Measurements from ENCODE around the gene GOLGA7B. TPM values are rescaled to one million over a fixed set of nuclear protein-coding genes. Genes with fewer than 3 reads are reported as not detected.
"Not testable (repeated sequence)": the region's sequence is repeated elsewhere in the genome, so short reads cannot be mapped to it uniquely, and the experiment has no call there.

GOLGA7B gene
- total RNA-seq, 1 donor, result under 0.01 TPM

- Histone ChIP-seq H3K4me2 (ENCODE audit: insufficient read depth, low read length) (peak overlapping the region; percentile 52), H3K27me3 (ENCODE audit: insufficient read depth, low read length) (peaks cover 13% of the 10 kb centered on the region), H3K4me1 (ENCODE audit: insufficient read depth, low read length) (peaks cover 15% of the 10 kb centered on the region), H3K36me3 (ENCODE audit: insufficient read depth, low read length) (no peaks in the 10 kb centered on the region), H3K4me3 (ENCODE audit: insufficient read depth, low read length) (no peak overlapping the region), H3K79me2 (ENCODE audit: insufficient read depth, low read length) (no peaks in the 10 kb centered on the region), H3K9me3 (ENCODE audit: low read depth, low read length) (no peaks in the 10 kb centered on the region), H4K20me1 (ENCODE audit: insufficient read depth, low read length) (no peaks in the 10 kb centered on the region), H2AFZ (ENCODE audit: low read length) (no peak overlapping the region), H3K27ac (ENCODE audit: low read depth, low read length) (no peak overlapping the region)
- TF ChIP-seq CTCF (IDR thresholded peaks at IDR 0.05; ENCODE audit: extremely low read depth, low read depth, low read length), result no peak
- DNase-seq (ENCODE audit: insufficient read length, low spot score, missing footprints), result peak; percentile 87
Observed at GRCh38 chr10:97842656-97843280, 6.9 kb upstream of the GOLGA7B start.

GRCh38 chr10:97843281-97843671 lies 6.4 kb upstream of the GOLGA7B start:
- H3K4me2 ChIP-seq (ENCODE audit: insufficient read depth, low read length), result no peak overlapping the region
- H3K27me3 ChIP-seq (ENCODE audit: insufficient read depth, low read length), result peaks cover 9% of the 10 kb centered on the region
- TF ChIP-seq CTCF (IDR thresholded peaks at IDR 0.05; ENCODE audit: extremely low read depth, low read depth, low read length), result no peak
- no peaks in the 10 kb centered on the region for H3K79me2 ChIP-seq (ENCODE audit: insufficient read depth, low read length)
- no peaks in the 10 kb centered on the region for H4K20me1 ChIP-seq (ENCODE audit: insufficient read depth, low read length)
- no peak overlapping the region for H3K4me3 ChIP-seq (ENCODE audit: insufficient read depth, low read length)
- H3K27ac ChIP-seq (ENCODE audit: low read depth, low read length), result no peak overlapping the region
- peak; percentile 86 for DNase-seq (ENCODE audit: insufficient read length, low spot score, missing footprints)
- H3K4me1 ChIP-seq (ENCODE audit: insufficient read depth, low read length), result peaks cover 15% of the 10 kb centered on the region
- no peaks in the 10 kb centered on the region for H3K36me3 ChIP-seq (ENCODE audit: insufficient read depth, low read length)
- no peak overlapping the region for H2AFZ ChIP-seq (ENCODE audit: low read length)
- H3K9me3 ChIP-seq (ENCODE audit: low read depth, low read length), result no peaks in the 10 kb centered on the region

- H3K36me3 ChIP-seq (ENCODE audit: insufficient read depth, low read length); H2AFZ ChIP-seq (ENCODE audit: low read length); H3K79me2 ChIP-seq (ENCODE audit: insufficient read depth, low read length); H3K4me2 ChIP-seq (ENCODE audit: insufficient read depth, low read length); H3K27ac ChIP-seq (ENCODE audit: low read depth, low read length); H3K4me3 ChIP-seq (ENCODE audit: insufficient read depth, low read length); H4K20me1 ChIP-seq (ENCODE audit: insufficient read depth, low read length); H3K9me3 ChIP-seq (ENCODE audit: low read depth, low read length): not testable (repeated sequence)
- peaks cover 12% of the 10 kb centered on the region for H3K27me3 ChIP-seq (ENCODE audit: insufficient read depth, low read length)
- peaks cover 15% of the 10 kb centered on the region for H3K4me1 ChIP-seq (ENCODE audit: insufficient read depth, low read length)
- DNase-seq (ENCODE audit: insufficient read length, low spot score, missing footprints), result peak; percentile 42
Observed at GRCh38 chr10:97843972-97844371, 5.7 kb upstream of the GOLGA7B start.

- Histone ChIP-seq H3K27me3 (ENCODE audit: insufficient read depth, low read length) (peaks cover 15% of the 10 kb centered on the region), H3K4me1 (ENCODE audit: insufficient read depth, low read length) (peaks cover 15% of the 10 kb centered on the region), H3K27ac (ENCODE audit: low read depth, low read length) (no peak overlapping the region), H3K36me3 (ENCODE audit: insufficient read depth, low read length) (no peaks in the 10 kb centered on the region), H3K4me2 (ENCODE audit: insufficient read depth, low read length) (no peak overlapping the region), H2AFZ (ENCODE audit: low read length) (no peak overlapping the region), H3K79me2 (ENCODE audit: insufficient read depth, low read length) (no peaks in the 10 kb centered on the region), H3K9me3 (ENCODE audit: low read depth, low read length) (no peaks in the 10 kb centered on the region), H4K20me1 (ENCODE audit: insufficient read depth, low read length) (no peaks in the 10 kb centered on the region), H3K4me3 (ENCODE audit: insufficient read depth, low read length) (no peak overlapping the region)
- no peak for TF ChIP-seq CTCF (IDR thresholded peaks at IDR 0.05; ENCODE audit: extremely low read depth, low read depth, low read length)
- peak; percentile 25 for DNase-seq (ENCODE audit: insufficient read length, low spot score, missing footprints)
Observed at GRCh38 chr10:97844678-97845077, 5.0 kb upstream of the GOLGA7B start.

All from osteoblast (primary cell).